Natural killer cell (primary cell): ENCODE data around the gene RINL. TPM values are rescaled to one million over a fixed set of nuclear protein-coding genes. Genes with fewer than 3 reads are reported as not detected.

Source experiments
- ATAC-seq, 3 donors: fragments of 150-1000 bp in 2 of 3; fragments of 200-7000 bp in 1 of 3; cut with Tn5 transposase; 1 replicate in 1 of 3; 2 replicates in 2 of 3; pipeline ENCODE4 v1.10.0; 2021; ENCODE audit warnings: mild to moderate bottlenecking in 2 of 3, moderate library complexity in 2 of 3
- DNase-seq, 2 donors: peaks; one replicate each; pipeline versions ENCODE4 v3.0.0 to v3.0.0-alpha.2; 2013 to 2021; ENCODE audit warnings: mixed read lengths in 1 of 2
- H3K27ac ChIP-seq: one replicate; pipeline ENCODE4 v1.5.1; 2013; ENCODE audit warnings: mild to moderate bottlenecking, low read length
- H3K27me3 ChIP-seq: one replicate; pipeline ENCODE4 v1.6.1; 2013; ENCODE audit warnings: low read length; ENCODE audit not compliant: control insufficient read depth, insufficient read depth
- H3K36me3 ChIP-seq: one replicate; pipeline ENCODE4 v1.6.1; 2013; ENCODE audit warnings: low read length; ENCODE audit not compliant: control insufficient read depth, insufficient read depth
- H3K4me1 ChIP-seq: one replicate; pipeline ENCODE4 v1.6.1; 2013; ENCODE audit warnings: low read length; ENCODE audit not compliant: control insufficient read depth, insufficient read depth
- H3K4me3 ChIP-seq: one replicate; pipeline ENCODE4 v1.5.1; 2013; ENCODE audit warnings: low read length
- H3K9me3 ChIP-seq: one replicate; pipeline ENCODE4 v1.6.1; 2013; ENCODE audit warnings: low read length; ENCODE audit not compliant: control insufficient read depth, insufficient read depth
- H3K27ac Mint-ChIP-seq, 2 donors: one replicate each; pipeline ENCODE4 v1.8.0; 2022; ENCODE audit warnings: mild to moderate bottlenecking in 2 of 2, mixed read lengths in 2 of 2, moderate library complexity in 1 of 2
- H3K27me3 Mint-ChIP-seq, 2 donors: one replicate each; pipeline ENCODE4 v1.8.0; 2022; ENCODE audit warnings: low read depth in 2 of 2, mixed read lengths in 2 of 2
- H3K36me3 Mint-ChIP-seq: one replicate; pipeline ENCODE4 v1.8.0; 2022; ENCODE audit warnings: mixed read lengths
- H3K4me1 Mint-ChIP-seq, 2 donors: one replicate each; pipeline ENCODE4 v1.8.0; 2022; ENCODE audit warnings: mixed read lengths in 2 of 2
- H3K4me3 Mint-ChIP-seq: one replicate; pipeline ENCODE4 v1.8.0; 2022; ENCODE audit warnings: mild to moderate bottlenecking, moderate library complexity, mixed read lengths
- H3K9me3 Mint-ChIP-seq, 2 donors: one replicate each; pipeline ENCODE4 v1.8.0; 2022; ENCODE audit warnings: mixed read lengths in 2 of 2
- CTCF ChIP-seq: fragments of 200-600 bp; IDR thresholded peaks from one replicate; pipeline ENCODE4 v1.8.0; 2022; ENCODE audit warnings: antibody characterized with exemption
- WGBS: methylation state at CpG from one replicate; pipeline ENCODE4 v1.1.7; 2013; ENCODE audit warnings: missing lambda C conversion rate; ENCODE audit not compliant: insufficient coverage; 5-methylcytosine and 5-hydroxymethylcytosine counted together
- intact Hi-C: fragments of 100-400 bp; cut with micrococcal nuclease; formaldehyde crosslinking; loops from one replicate; pipeline ENCODE4 v1.14.2; 2022
- total RNA-seq, 4 donors: library from RNA; stranded (reverse); fragments of 120-200 nt in 1 of 4; gene quantifications; one replicate each; pipeline versions ENCODE4 v1.2.3 to v1.2.4, GENCODE V29; 2013 to 2022

The RINL gene
- total RNA-seq, 3 donors from 2014 or later (not counting 1 experiment from before 2014, with no cell fraction given), result 59.7 to 65.6 (median 59.7) TPM

GRCh38 chr19:38893341-38893771 lies 15.3 kb upstream of the RINL start:
- H3K4me3 ChIP-seq, result no peak overlapping the region
- Mint-ChIP-seq H3K27ac (no peak overlapping the region), H3K4me3 (no peak overlapping the region), H3K9me3 (no peaks in the 10 kb centered on the region), H3K36me3 (no peaks in the 10 kb centered on the region), H3K27me3 (no peaks in the 10 kb centered on the region), H3K4me1 (peaks cover 30 to 37% of the 10 kb centered on the region in 2 donors)
- 96% methylated on average over 14 of the region's 14 CpGs for WGBS
- no peak overlapping the region for H3K27ac ChIP-seq
- no peak for TF ChIP-seq CTCF
- ATAC-seq, result no peak
- H3K36me3 ChIP-seq, result peaks cover 34% of the 10 kb centered on the region
- intact Hi-C loops, result no loop called here
- DNase-seq, result no peak
- no peaks in the 10 kb centered on the region for H3K9me3 ChIP-seq
- no peaks in the 10 kb centered on the region for H3K27me3 ChIP-seq
- peaks cover 19% of the 10 kb centered on the region for H3K4me1 ChIP-seq

DNA sequence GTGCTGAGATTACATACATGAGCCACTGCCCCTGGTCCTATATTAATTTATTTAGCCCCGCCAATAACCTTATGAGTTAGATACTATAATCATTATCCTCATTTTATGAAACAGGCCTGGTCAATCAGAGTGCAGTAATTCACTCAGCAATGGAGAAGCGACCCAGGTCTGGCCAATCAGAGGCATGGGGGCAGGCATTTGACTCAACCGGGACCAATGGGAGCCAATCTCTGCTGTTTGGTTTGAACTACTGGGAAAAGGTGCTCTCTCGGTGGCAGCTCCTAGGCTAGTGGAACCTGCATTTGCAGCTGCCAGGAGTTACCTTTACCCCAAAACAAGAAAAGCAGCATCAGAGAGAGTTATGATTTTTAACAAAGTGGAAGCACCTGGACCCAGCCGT lies 14.8 kb upstream of the RINL start:
- H3K4me1 Mint-ChIP-seq, result peaks cover 29 to 32% of the 10 kb centered on the region in 2 donors
- WGBS, result 83% methylated on average over 5 of the region's 5 CpGs
- no peak overlapping the region for H3K4me3 Mint-ChIP-seq
- no peaks in the 10 kb centered on the region for H3K9me3 Mint-ChIP-seq
- no peak for ATAC-seq
- H3K27me3 ChIP-seq, result no peaks in the 10 kb centered on the region
- no peaks in the 10 kb centered on the region for H3K9me3 ChIP-seq
- H3K36me3 Mint-ChIP-seq, result no peaks in the 10 kb centered on the region
- H3K4me3 ChIP-seq, result no peak overlapping the region
- no peak for DNase-seq
- H3K27ac Mint-ChIP-seq, result no peak overlapping the region
- no peak overlapping the region for H3K27ac ChIP-seq
- H3K27me3 Mint-ChIP-seq, result no peaks in the 10 kb centered on the region
- peaks cover 37% of the 10 kb centered on the region for H3K36me3 ChIP-seq
- peaks cover 13% of the 10 kb centered on the region for H3K4me1 ChIP-seq
- intact Hi-C loops, result no loop called here
- TF ChIP-seq CTCF, result no peak

DNA sequence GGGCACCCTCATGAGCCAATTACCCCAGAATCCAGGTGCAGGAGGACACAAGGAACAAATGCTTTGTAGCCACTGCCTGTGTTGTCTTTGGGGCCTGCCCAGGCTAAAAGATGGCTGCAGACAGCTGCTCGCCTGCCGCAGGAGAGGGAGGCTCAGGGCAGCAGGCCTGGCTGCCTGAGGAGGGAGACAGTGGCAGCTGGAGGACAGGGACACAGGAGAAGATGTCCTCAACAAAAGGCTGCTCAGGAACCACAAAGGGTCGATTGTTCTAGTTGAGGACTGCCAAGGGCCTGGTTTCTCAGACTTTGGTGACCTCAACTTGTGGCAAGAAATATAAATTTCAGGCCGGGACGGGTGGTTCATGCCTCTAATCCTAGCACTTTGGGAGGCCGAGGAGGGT lies 13.7 kb upstream of the RINL start:
- Histone ChIP-seq H3K27me3 (no peaks in the 10 kb centered on the region), H3K4me3 (no peak overlapping the region), H3K4me1 (peaks cover 12% of the 10 kb centered on the region), H3K36me3 (peaks cover 37% of the 10 kb centered on the region), H3K27ac (no peak overlapping the region), H3K9me3 (no peaks in the 10 kb centered on the region)
- peaks cover 18 to 21% of the 10 kb centered on the region in 2 donors for H3K4me1 Mint-ChIP-seq
- intact Hi-C loops, result no loop called here
- no peak for TF ChIP-seq CTCF
- ATAC-seq (no peak), DNase-seq (no peak)
- no peak overlapping the region for H3K27ac Mint-ChIP-seq
- H3K27me3 Mint-ChIP-seq, result no peaks in the 10 kb centered on the region
- no peaks in the 10 kb centered on the region for H3K9me3 Mint-ChIP-seq
- H3K4me3 Mint-ChIP-seq, result no peak overlapping the region
- 95% methylated on average over 6 of the region's 6 CpGs for WGBS
- H3K36me3 Mint-ChIP-seq, result no peaks in the 10 kb centered on the region

DNA sequence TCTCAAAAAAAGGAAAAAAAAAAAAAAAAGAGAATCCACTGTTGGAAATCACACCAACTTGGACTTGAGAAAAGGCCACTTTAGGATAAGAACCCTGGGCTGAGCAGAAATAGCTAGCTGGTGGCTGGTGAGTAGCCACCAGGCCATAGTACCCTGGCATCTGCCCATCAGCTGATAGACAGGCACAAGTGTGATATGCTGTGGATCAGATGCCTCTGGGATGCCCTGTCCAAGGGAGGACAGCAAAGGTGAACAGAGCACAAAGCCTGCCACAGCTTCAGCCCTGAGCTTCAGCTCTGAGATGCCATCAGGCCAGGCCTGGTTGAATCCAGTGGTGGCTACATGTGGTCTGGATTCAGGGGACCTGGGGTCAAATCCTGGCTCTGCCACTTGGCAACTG lies 12.6 kb upstream of the RINL start:
- DNase-seq (no peak), ATAC-seq (no peak)
- Histone ChIP-seq H3K36me3 (peaks cover 37% of the 10 kb centered on the region), H3K27ac (no peak overlapping the region), H3K9me3 (no peaks in the 10 kb centered on the region), H3K4me3 (no peak overlapping the region), H3K4me1 (peaks cover 10% of the 10 kb centered on the region), H3K27me3 (no peaks in the 10 kb centered on the region)
- TF ChIP-seq CTCF, result no peak
- intact Hi-C loops, result no loop called here
- peaks cover 11 to 14% of the 10 kb centered on the region in 2 donors for H3K4me1 Mint-ChIP-seq
- no peak overlapping the region for H3K4me3 Mint-ChIP-seq
- no peaks in the 10 kb centered on the region for H3K36me3 Mint-ChIP-seq
- no peaks in the 10 kb centered on the region for H3K9me3 Mint-ChIP-seq
- no peaks in the 10 kb centered on the region for H3K27me3 Mint-ChIP-seq
- no peak overlapping the region for H3K27ac Mint-ChIP-seq
